Measurements from ENCODE around the gene CDH10.

- TF ChIP-seq CTCF (IDR thresholded peaks at IDR 0.05) (no peak), EZH2 (IDR thresholded peaks at IDR 0.05; ENCODE audit: borderline replicate concordance, insufficient read depth, low read depth, low read length, poor library complexity, severe bottlenecking) (no peak)
Measured at GRCh38 chr5:24589566-24589965, 55.2 kb downstream of the CDH10 start.

Measured in B cell (primary cell).